ENCODE measurements around the gene SFXN2. TPM values are rescaled to one million over a fixed set of nuclear protein-coding genes. Genes with fewer than 3 reads are reported as not detected.
"Not testable (repeated sequence)": the region's sequence is repeated elsewhere in the genome, so short reads cannot be mapped to it uniquely, and the experiment has no call there.

The SFXN2 gene
- total and polyA plus RNA-seq, 8 donors: 5.6 to 21.6 (median 10.0) TPM

GRCh38 chr10:102752934-102753664 is 38.7 kb downstream of the SFXN2 start:
- Histone ChIP-seq H3K4me1 (peaks cover 0 to 10% (median 5%) of the 10 kb centered on the region in 3 donors), H3K36me3 (no peaks in the 10 kb centered on the region), H3K27me3 (no peaks in the 10 kb centered on the region), H3K27ac (peak overlapping the region in 2 of 4 donors; percentile 3 to 56), H3K9me3 (no peaks in the 10 kb centered on the region), H3K4me3 (no peak overlapping the region)
- intact Hi-C loops (cut with DNase I): no loop called here
- ATAC-seq (peak; percentile 48 to 87 (median 82)), FAIRE-seq (no peak), DNase-seq (no peak)
- TF ChIP-seq, protein P1, sequence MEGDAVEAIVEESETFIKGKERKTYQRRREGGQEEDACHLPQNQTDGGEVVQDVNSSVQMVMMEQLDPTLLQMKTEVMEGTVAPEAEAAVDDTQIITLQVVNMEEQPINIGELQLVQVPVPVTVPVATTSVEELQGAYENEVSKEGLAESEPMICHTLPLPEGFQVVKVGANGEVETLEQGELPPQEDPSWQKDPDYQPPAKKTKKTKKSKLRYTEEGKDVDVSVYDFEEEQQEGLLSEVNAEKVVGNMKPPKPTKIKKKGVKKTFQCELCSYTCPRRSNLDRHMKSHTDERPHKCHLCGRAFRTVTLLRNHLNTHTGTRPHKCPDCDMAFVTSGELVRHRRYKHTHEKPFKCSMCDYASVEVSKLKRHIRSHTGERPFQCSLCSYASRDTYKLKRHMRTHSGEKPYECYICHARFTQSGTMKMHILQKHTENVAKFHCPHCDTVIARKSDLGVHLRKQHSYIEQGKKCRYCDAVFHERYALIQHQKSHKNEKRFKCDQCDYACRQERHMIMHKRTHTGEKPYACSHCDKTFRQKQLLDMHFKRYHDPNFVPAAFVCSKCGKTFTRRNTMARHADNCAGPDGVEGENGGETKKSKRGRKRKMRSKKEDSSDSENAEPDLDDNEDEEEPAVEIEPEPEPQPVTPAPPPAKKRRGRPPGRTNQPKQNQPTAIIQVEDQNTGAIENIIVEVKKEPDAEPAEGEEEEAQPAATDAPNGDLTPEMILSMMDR (IDR thresholded peaks at IDR 0.05): peak in 2 of 4 donors; percentile 16 to 29
- WGBS, 2 donors: 84 to 88% methylated on average over 4 of the region's 4 CpGs

- FAIRE-seq: no peak
- ATAC-seq: no peak
- Histone ChIP-seq H3K27me3 (no peaks in the 10 kb centered on the region), H3K4me3 (no peak overlapping the region), H3K4me1 (peaks cover 0 to 10% (median 5%) of the 10 kb centered on the region in 3 donors), H3K36me3 (no peaks in the 10 kb centered on the region), H3K27ac (peak overlapping the region in 1 of 4 donors; percentile 56), H3K9me3 (no peaks in the 10 kb centered on the region)
- intact Hi-C loops (cut with DNase I): no loop called here
- DNase-seq: no peak
- TF ChIP-seq, protein P1 (IDR thresholded peaks at IDR 0.05): no peak
- 55 to 70% methylated on average over 1 of the region's 1 CpG for WGBS, 2 donors
These were observed 39.3 kb downstream of the SFXN2 start for GRCh38 chr10:102753718-102754117.

DNA sequence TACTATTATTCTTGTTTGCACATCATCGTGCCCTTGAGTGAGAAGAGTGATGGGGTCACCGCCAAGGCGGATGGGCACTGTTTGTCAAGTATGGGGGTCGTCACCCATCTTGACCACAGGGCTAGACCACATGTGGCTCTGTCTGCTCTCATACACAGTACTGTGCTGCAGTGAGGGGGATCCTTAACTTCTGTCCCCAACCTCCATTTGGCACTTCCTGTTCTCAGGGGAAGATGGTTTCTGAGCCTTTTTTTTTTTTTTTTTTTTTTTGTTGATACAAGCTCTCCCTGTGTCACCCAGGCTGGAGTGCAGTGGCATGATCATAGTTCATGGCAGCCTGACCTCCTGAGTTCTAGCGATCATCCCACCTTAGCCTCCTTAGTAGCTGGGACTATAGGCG is 42.9 kb downstream of the SFXN2 start:
- TF ChIP-seq, protein P1 (IDR thresholded peaks at IDR 0.05): no peak
- Histone ChIP-seq H3K36me3 (no peaks in the 10 kb centered on the region), H3K9me3 (no peaks in the 10 kb centered on the region), H3K4me1 (peaks cover 0 to 10% (median 5%) of the 10 kb centered on the region in 3 donors), H3K27ac (no peak overlapping the region), H3K4me3 (no peak overlapping the region), H3K27me3 (no peaks in the 10 kb centered on the region)
- no peak for FAIRE-seq
- no peak for ATAC-seq
- WGBS, 2 donors: 91 to 96% methylated on average over 6 of the region's 6 CpGs
- intact Hi-C loops (cut with DNase I): no loop called here
- no peak for DNase-seq

DNA sequence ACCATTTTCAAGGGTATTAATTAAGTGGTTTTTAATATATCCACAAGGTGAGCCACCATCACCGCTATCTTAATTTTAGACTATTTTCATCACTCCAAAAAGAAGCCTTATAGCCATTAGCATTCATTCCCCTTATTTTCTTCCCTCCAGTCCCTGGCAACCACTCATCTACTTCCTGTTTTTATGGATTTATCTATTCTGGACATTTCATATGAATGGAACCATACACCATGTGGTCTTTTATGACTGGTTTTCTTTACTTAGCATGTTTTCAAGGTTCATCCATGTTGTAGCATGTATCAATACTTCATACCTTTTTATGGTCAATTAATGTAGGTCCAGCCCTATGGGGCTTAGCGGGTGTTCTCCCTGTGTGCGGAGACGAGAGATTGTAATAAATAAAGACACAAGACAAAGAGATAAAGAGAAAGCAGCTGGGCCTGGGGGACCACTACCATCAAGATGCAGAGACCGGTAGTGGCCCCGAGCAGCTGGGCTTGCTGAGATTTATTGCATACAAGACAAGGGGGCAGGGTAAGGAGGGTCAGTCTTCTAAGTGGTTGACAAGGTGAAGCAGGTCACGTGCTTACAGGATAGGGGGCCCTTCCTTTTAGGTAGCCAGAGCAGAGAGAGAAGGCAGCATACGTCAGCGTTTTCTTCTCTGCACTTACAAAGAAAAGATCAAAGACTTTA is 44.0 kb downstream of the SFXN2 start:
- Histone ChIP-seq H3K9me3 (no peaks in the 10 kb centered on the region), H3K27me3 (no peaks in the 10 kb centered on the region), H3K27ac (no peak overlapping the region), H3K4me1 (peaks cover 0 to 8% (median 3%) of the 10 kb centered on the region in 3 donors), H3K36me3 (no peaks in the 10 kb centered on the region), H3K4me3 (no peak overlapping the region)
- intact Hi-C loops (cut with DNase I): no loop called here
- DNase-seq (no peak), FAIRE-seq (no peak), ATAC-seq (no peak)
- WGBS, 2 donors: 89 to 95% methylated on average over 9 of the region's 9 CpGs
- TF ChIP-seq, protein P1 (IDR thresholded peaks at IDR 0.05): no peak

GRCh38 chr10:102758933-102759262 is 44.5 kb downstream of the SFXN2 start:
- DNase-seq; FAIRE-seq; ATAC-seq; intact Hi-C loops (cut with DNase I); H3K9me3 ChIP-seq; H3K27ac ChIP-seq; H3K27me3 ChIP-seq; H3K4me3 ChIP-seq; H3K36me3 ChIP-seq; H3K4me1 ChIP-seq: not testable (repeated sequence)
- WGBS, 2 donors: 86 to 87% methylated on average over 5 to 6 of the region's 12 CpGs

Data from pancreas (tissue), 10 donors.